Measurements from ENCODE around the gene SV2B.

SV2B gene

GRCh38 chr15:91192285-91192684 lies 92.2 kb downstream of the SV2B start:
- TF ChIP-seq CTCF (IDR thresholded peaks at IDR 0.05; ENCODE audit: low read depth, low read length, missing control alignments), result no peak
- in situ Hi-C loops (cut with HindIII; ENCODE audit: low sequenced_read_pairs), result no loop called here
- H3K4me3 ChIP-seq (ENCODE audit: low read depth, low read length), result no peak overlapping the region
- DNase-seq (ENCODE audit: low read depth), result no peak

GRCh38 chr15:91192690-91193377 lies 92.8 kb downstream of the SV2B start:
- H3K4me3 ChIP-seq (ENCODE audit: low read depth, low read length), result no peak overlapping the region
- TF ChIP-seq CTCF (IDR thresholded peaks at IDR 0.05; ENCODE audit: low read depth, low read length, missing control alignments), result no peak
- DNase-seq (ENCODE audit: low read depth), result no peak
- in situ Hi-C loops (cut with HindIII; ENCODE audit: low sequenced_read_pairs), result no loop called here

GRCh38 chr15:91193378-91193720 lies 93.3 kb downstream of the SV2B start:
- no peak overlapping the region for H3K4me3 ChIP-seq (ENCODE audit: low read depth, low read length)
- DNase-seq (ENCODE audit: low read depth), result no peak
- in situ Hi-C loops (cut with HindIII; ENCODE audit: low sequenced_read_pairs), result no loop called here
- no peak for TF ChIP-seq CTCF (IDR thresholded peaks at IDR 0.05; ENCODE audit: low read depth, low read length, missing control alignments)

- DNase-seq (ENCODE audit: low read depth), result no peak
- in situ Hi-C loops (cut with HindIII; ENCODE audit: low sequenced_read_pairs), result no loop called here
Observed at GRCh38 chr15:91196127-91196526, 96.1 kb downstream of the SV2B start.

GRCh38 chr15:91196768-91197167 lies 96.7 kb downstream of the SV2B start:
- no peak for TF ChIP-seq CTCF (IDR thresholded peaks at IDR 0.05; ENCODE audit: low read depth, low read length, missing control alignments)
- in situ Hi-C loops (cut with HindIII; ENCODE audit: low sequenced_read_pairs), result no loop called here
- H3K4me3 ChIP-seq (ENCODE audit: low read depth, low read length), result no peak overlapping the region
- no peak for DNase-seq (ENCODE audit: low read depth)

More at GRCh38 chr15:91196127-91196526, 96.1 kb downstream of the SV2B start:
- TF ChIP-seq CTCF (IDR thresholded peaks at IDR 0.05; ENCODE audit: low read depth, low read length, missing control alignments), result no peak
- H3K4me3 ChIP-seq (ENCODE audit: low read depth, low read length), result no peak overlapping the region

- in situ Hi-C loops (cut with HindIII; ENCODE audit: low sequenced_read_pairs), result no loop called here
- no peak for TF ChIP-seq CTCF (IDR thresholded peaks at IDR 0.05; ENCODE audit: low read depth, low read length, missing control alignments)
- H3K4me3 ChIP-seq (ENCODE audit: low read depth, low read length), result no peak overlapping the region
- DNase-seq (ENCODE audit: low read depth), result no peak
Observed at GRCh38 chr15:91199511-91199910, 99.5 kb downstream of the SV2B start.
